ENCODE measurements around the gene MRPS34.
A peak's percentile ranks its signal among the peaks of the same experiment; 100 is the strongest.

The MRPS34 gene

DNA sequence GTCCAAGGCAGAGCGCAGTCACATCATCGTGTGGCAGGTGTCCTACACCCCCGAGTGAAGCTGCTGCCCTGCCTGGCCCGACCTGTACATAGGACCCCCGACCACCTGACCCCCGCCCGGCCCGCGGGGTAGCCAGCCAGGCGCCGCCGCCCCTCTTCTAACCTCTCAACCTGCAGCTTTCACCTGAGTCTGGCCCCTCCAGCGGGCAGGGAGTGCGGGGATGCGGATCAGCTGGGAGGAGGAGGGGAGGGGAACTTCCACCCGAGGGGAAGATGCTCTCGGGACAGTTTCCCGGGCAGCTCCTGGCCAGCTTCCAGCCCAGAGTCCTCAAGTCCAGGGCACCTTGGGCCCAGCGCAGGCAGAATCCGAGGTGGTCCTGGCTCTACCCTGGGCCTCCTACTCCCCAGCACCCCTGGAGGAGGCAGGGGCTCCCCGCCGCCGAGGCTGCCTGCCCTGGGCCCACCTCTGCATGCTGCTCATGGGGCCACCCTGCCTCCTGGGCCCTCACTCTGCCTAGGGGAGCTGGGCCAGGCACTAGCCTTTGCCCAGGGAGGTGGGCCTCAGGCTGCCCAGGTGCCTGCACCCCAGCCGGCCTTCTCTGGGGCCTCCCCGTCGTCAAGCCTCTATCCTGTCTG, 4.0 kb downstream of the MRPS34 start:
- no peak for DNase-seq

DNA sequence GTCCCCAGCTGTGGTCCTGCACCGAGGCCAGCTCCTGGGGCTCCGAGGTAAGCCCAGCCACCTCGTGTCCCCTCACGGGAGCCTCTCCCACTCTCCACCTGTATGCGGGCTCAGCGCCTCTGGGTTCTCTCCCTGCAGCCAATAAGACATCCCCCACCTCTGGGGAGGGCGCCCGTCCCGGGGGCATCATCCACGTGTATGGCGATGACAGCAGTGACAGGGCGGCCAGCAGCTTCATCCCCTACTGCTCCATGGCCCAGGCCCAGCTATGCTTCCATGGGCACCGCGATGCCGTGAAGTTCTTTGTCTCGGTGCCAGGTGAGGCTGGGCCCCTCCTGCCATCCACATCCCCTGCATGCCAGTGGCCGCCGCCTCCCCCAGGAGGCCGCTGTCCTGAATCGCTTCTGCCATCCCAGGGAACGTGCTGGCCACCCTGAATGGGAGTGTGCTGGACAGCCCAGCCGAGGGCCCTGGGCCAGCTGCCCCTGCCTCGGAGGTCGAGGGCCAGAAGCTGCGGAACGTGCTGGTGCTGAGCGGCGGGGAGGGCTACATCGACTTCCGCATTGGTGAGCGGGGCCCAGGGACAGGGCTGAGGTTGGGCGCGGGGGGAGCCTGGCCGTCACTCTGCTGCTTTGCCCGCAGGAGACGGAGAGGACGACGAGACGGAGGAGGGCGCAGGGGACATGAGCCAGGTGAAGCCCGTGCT, 4.7 kb downstream of the MRPS34 start:
- DNase-seq = no peak

DNA sequence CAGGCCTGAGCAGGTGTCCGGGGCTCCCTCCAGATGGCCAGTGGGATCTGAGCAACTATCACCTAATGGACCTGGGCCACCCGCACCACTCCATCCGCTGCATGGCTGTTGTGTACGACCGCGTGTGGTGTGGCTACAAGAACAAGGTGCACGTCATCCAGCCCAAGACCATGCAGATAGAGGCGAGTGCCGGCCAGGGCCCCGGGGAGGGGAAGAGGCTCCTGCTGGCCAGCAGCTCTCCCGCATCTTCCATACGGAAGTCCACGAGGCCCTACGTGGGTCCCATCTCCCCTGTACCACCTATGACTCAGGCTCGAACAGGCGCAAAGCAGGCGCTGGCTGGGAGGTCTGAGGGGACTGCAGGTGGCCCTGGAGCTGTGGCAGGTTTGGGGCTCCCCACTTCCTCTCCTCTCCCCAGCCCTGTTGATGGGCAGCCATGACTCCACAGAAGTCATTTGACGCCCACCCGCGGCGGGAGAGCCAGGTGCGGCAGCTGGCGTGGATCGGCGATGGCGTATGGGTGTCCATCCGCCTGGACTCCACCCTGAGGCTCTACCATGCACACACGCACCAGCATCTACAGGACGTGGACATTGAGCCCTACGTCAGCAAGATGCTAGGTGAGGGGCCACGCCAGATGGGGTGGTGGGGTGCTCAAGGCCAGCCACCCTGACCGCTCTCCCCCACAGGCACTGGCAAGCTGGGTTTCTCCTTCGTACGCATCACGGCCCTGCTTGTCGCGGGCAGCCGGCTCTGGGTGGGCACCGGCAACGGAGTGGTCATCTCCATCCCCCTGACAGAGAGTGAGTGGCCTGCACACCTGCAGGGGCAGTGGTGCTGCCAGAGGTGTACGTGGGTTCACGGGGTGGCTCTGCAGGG, 5.6 kb downstream of the MRPS34 start:
- DNase-seq = no peak

DNA sequence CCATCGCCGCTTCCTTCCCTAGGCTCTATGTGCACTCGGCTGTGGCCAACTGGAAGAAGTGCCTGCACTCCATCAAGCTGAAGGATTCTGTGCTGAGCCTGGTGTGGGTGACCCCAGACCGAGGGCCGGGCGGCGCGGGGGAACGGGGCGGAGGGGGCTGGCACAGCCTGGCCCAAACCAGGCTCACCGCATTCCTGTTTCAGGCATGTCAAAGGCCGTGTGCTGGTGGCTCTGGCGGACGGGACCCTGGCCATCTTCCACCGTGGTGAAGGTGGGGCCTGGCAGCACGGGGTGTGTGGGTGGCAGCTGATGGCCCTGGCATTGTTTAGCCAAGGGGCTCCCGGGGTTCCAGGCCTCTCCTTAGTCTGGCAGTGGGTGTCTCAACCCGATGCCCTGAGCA, 6.2 kb downstream of the MRPS34 start:
- no peak for DNase-seq

DNA sequence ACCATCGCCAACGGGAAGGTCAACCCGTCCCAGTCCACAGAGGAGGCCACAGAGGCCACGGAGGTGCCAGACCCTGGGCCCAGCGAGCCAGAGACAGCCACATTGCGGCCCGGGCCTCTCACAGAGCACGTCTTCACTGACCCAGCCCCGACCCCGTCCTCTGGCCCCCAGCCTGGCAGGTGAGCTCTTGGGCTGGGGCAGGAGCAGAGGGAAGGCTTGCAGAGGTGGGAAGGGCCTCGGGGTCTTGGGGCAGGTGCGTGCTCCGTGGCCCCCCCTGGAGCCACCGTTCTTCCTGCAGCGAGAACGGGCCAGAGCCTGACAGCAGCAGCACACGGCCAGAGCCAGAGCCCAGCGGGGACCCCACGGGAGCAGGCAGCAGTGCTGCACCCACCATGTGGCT, 6.7 kb downstream of the MRPS34 start:
- DNase-seq = no peak

DNA sequence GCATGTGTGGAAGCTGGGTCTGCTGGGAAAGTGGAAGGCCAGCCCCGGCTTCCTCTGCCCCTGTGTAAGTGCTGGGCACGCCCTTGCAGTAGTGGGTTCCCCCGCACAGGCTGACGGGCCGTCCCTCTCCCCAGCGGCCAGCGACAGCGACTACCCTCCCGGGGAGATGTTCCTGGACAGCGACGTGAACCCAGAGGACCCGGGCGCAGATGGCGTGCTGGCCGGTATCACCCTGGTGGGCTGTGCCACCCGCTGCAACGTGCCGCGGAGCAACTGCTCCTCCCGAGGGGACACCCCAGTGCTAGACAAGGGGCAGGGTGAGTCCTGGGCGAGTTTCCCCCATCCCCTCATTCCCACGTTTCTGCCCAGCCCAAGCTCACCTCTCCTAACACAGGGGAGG, 7.1 kb downstream of the MRPS34 start:
- no peak for DNase-seq

DNA sequence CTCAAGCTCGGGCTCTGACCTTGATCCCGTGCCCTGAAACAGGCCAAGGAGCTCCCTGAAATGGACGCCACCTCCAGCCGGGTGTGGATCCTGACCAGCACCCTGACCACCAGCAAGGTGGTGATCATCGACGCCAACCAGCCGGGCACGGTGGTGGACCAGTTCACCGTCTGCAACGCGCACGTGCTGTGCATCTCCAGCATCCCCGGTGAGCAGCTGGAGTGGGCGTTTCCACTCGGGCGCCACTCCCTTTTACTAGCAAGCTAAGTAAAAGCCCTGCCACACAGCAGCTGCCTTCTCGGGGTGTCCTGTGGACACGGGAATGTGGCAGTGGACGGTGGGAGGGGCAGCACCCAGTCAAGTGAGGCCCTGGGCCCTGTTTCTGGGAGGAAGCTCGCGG, 8.0 kb downstream of the MRPS34 start:
- DNase-seq = no peak

DNA sequence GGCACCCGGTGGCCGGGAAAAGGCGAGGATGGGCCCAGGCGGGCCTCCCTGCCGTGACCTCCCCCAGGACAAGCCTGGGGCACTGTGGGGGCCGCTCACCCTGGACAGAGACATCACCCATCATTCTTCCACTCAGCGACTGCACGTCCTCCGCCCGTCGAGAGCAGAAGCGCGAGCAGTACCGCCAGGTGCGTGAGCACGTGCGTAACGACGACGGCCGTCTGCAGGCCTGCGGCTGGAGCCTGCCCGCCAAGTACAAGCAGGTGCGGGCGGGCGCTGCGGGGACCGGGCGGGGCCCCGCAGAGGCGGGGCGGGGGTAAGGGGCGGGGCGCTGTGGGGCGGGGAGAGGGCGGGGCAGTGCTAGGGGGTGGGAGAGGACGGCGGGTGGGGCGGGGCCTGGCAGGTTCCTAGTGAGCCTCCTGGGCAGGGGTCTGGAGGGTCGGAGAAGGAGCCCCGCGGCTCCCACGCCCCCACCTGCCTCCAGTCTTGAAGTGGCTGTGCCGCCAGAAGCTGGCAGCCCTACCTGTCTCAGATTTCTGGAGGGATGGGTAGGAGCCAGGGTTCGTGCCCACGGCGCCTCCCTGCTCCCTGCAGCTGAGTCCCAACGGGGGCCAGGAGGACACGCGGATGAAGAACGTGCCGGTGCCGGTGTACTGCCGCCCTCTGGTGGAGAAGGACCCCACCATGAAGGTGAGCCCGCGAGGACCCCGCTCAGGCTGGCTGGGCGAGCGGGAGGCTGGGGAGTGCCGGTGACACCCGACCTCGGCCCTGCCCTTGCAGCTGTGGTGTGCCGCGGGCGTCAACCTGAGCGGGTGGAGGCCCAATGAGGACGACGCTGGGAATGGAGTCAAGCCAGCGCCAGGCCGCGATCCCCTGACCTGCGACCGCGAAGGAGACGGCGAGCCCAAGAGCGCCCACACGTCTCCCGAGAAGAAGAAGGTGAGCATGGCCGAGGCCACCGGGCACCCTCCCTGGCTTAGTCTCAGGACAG, 9.1 kb downstream of the MRPS34 start:
- peak; percentile 18 for DNase-seq

DNA sequence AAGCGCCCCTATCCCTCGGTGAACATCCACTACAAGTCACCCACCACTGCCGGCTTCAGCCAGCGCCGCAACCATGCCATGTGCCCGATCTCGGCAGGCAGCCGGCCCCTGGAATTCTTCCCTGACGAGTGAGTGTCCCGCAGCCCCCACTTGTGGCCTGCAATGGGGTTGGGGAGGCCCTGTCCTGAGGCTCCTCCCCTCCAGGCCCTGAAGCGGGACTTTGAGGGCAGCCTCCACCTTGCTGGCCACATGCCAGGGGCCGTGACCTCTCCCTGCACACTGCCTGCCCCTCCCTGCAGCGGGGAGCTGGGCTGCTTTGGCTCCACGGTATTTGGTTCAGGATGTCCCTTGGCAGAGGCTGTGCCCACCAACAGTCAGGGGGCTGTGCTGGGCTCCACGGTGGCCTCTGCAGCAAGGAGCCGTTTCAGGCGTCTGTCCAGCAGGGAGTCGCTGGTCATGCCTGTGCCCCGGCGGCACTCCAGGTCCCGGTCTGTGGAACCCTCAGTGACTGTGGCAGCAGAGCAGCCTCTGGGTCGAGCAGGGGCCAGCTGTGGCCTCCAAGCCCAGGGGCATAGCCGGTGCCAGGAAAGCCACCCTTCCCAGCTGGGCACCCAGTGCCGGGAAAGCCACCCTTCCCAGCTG, 9.9 kb downstream of the MRPS34 start:
- no peak for DNase-seq

DNA sequence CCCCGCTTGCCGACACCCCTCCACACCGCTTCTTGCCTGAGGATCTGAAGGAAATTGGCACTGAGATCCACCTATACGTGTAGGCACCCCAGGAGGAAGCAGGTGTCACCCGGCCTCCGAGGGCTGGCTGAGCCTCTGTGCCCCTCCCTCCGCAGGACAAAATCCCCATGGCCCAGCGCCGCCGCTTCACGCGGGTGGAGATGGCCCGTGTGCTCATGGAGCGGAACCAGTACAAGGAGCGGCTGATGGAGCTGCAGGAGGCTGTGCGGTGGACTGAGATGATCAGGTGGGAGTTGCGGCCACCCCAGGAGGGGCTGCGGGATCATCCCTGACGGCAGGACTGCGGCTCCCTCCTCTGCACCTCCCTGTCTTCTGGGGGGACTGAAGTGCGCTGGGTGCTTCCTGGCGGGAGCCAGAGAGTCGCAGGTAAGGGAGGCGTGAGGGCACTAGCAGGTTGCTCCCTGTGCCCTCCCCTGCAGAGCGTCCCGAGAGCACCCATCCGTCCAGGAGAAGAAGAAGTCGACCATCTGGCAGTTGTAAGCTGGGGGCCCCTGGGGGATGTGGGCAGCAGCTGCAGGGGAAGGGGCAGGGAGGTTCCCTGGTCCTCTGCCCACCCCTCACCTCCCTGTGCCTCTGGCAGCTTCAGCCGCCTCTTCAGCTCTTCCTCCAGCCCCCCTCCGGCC, 10.6 kb downstream of the MRPS34 start:
- DNase-seq = no peak

DNA sequence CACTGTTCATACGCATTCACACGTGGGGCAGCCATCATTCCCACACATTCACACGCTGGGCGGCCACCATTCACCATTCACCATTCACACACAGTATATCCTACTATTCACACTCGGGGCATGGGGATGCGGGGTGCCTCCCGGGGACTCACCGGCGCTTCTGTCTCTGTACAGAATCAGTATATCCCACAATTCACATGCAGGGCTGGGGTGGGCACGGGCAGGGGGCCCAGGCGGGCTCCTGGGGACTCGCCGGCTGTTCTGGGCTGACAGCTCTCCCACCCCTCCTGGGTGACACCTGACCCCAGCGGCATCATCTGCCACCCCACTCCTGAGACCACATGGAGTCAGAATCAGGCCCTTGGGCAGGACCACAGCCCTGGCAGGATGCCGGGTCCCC, 11.2 kb downstream of the MRPS34 start:
- no peak for DNase-seq

DNA sequence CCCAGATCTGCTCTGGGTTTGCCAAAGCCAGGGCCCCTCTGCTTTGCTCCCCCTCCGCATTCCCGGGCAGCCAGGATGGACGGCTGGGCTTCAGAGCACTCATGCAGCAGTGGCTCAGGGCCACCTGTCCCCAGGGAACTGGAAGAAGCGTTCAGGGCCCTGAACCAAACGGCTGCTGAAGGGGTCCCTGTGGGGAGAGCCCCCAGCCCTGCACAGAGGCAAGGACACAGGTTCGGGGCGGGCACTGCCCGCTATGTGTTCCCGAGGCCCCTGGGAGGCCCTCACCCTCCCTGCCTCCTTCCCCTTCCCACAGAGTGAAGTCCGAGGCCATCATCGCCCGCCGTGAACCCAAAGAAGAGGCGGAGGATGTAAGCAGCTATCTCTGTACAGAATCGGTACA, 12.0 kb downstream of the MRPS34 start:
- no peak for DNase-seq

DNA sequence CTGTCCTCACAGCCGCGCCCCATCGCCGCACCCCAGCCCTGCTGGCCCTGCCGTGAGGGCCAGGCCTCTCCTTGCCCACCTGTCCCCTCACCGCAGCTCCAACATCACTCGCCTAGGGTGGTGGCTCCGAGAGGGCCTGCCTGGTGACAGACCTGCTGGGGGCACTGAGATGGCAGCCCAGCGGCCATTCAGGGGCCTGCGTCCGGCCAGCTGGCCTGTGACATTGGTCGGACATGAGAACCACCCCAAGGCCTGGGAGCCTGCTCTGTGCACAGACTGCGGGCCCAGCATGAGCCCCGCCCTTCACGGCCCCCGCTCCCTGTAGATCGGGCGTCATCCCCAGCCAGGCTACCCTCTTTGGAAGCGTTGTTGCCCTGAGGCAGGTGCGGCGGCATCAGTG, 13.4 kb downstream of the MRPS34 start:
- no peak for DNase-seq

DNA sequence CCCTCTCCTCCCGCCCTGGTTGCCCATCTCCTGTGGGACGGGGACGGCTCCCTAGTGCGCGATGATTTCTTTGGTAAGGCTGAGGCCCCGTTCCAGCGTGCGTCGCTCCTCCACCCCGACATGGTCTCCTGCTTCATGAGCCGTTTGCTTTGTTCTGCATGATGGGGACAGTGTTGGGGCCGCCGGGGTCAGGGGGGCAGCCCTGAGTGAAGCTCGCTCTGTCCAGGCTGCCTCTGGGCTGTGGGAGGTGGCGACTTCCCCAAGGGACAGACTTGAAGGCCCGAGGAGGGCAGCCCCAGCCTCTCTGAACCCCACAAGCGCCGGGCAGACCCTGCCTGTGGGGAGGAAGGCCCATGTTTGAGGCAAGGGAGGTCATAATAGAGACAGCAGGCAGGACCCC, 14.0 kb downstream of the MRPS34 start:
- DNase-seq = no peak

DNA sequence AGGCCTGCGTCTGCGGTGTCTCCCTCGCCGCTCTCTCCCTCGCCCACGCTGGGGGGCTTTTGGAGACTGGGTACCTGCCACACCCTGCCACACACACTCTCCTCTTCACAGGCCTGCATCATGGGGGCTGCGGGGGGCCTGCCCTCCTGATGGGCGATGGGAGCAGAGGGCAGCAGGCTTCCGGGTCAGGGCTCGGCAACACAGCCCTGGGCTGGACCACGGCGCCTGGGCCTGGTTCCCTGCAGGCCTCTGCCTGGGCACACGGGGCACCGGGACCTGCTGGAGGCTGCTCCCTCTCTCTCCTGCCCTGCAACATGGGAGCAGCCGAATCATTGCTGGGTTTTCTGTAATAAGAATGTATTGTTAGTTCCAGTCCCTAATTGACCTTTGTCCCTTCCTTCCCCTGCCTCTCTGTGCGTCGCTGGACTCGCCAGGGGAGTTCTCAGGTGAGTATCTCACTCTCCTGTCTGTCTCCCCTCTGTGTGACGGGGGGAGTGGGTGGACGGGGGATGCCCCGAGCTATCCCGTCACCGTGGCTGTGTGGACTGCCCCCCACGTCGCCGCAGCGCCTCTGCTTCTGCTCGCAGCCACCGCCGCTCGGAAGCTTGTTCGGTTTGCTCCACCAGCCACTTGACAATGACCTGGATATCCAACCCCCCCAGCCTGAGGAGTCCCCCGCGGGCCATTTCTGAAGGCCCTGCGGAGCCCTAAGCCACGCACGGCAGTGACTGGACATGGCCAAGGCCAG, 15.0 kb downstream of the MRPS34 start:
- no peak for DNase-seq

DNA sequence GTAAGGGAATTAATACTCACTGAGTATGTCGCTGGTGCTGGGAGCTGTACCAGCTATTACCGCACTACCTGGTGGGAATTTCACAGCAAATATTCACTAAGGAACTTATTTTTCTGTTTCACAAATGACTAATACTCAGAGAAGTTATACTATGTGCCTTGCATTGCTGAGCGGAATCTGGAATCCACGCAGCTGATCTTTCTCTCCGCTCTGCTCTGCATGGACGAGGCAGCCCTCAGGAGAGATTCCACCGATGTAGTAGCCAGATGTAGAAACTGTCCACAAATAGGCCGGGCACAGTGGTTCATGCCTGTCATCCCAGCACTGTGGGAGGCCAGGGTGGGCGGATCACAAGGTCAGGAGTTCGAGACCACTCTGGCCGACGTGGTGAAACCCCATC, 18.7 kb downstream of the MRPS34 start:
- DNase-seq = no peak

DNA sequence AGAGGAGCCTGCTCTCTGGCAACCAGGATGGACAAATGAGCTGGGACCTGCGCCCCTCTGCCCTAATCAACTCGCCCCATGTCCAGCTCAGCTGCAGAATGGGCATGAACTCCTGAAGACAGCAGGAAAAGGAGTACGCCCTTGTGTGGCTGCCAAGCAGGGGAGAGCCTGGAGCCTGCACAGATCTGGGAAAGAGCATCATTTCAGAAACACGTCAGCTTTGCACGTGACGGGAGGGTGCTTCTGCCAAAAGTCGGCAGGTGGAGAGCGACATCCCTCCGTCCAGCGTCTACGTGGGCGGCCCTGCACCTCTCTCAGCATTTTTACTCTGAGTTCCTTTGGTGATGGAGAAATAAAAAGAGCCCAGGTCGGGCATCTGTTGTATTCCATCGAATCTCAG, 20.1 kb downstream of the MRPS34 start:
- DNase-seq = no peak

DNA sequence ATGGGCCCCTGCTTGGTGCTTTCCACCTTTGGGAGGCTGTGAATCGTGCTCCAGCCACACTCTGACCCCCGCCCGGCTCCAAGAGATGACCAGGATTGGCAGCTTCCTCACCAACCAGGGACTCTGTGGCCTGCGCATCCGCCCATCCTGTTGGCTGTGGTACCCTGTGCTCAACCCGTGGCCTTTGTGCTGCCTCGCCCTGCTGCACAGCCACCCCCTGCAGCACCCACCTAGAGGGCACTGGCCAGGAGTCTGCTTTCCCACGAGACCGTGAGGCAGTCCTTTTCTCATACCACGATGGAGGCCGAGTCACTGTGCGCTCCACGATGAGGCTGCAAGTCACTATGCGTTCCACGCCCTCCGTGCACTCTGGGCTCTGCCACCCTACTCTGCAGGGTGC, 21.0 kb downstream of the MRPS34 start:
- DNase-seq = no peak

DNA sequence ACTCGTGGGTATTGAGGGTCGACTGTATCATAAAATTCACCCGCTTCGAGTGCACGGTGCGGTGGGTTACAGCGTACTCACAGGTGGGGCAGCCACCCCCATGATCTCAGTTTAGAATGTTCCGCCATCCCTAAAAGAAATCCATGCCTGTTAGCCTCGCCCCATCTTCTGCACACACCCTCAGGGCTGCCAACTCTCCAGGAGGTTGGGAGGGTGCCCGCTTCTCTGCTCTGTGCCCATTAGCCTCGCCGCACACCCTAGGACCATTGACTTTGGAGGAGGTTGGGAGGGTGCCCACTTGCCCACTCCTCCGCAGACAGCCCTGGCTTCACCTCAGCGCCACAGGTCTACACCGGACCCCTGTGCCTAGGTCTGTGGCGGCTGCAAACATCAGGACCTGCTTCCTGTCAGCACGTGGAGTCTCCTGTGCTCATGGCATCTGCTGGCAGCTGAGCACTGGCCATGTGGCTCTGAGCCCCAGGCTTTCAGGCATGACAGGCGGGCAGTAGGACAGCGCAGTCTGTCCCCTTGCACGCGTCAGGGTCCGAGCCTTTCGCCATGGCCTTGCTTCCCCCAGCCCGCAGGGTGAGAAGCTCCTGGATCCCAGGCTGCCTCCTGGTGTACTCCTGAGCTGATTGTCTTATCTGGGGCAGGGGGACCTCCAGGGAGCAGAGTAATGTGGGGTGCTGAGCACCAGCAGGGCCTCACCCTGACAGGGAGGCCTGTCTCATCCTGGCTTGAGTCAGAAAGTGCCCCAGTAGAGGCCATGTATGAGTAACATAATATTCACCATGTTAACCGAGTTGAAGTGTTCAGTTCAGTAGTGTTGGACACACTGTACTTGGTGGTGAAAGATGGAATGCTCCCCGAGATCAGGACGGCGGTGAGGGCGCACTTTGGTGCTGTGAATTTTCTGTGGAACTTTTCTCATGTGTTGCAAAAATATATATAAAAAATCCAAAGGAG, 23.5 kb downstream of the MRPS34 start:
- no peak for DNase-seq

DNA sequence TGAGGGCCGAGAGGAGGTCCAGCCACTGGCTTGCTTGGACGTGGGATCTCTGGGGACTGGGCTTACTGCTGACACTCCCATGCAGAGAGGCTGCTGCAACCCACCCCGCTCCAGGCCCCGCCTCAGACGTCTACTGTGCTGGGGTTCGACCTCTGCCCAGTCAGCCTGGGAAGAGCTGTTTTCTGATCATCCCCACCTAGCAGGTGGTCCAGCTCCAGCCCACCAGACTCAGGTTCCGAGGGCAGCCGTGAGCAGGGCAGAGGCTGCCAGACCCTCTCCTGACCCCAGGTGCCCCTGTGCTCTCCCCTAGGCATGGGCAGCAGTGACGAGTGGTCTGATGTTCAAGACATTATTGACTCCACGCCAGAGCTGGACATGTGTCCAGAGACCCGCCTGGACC, 25.0 kb downstream of the MRPS34 start:
- DNase-seq = no peak
